ENCODE data around the gene SRPX.

DNA sequence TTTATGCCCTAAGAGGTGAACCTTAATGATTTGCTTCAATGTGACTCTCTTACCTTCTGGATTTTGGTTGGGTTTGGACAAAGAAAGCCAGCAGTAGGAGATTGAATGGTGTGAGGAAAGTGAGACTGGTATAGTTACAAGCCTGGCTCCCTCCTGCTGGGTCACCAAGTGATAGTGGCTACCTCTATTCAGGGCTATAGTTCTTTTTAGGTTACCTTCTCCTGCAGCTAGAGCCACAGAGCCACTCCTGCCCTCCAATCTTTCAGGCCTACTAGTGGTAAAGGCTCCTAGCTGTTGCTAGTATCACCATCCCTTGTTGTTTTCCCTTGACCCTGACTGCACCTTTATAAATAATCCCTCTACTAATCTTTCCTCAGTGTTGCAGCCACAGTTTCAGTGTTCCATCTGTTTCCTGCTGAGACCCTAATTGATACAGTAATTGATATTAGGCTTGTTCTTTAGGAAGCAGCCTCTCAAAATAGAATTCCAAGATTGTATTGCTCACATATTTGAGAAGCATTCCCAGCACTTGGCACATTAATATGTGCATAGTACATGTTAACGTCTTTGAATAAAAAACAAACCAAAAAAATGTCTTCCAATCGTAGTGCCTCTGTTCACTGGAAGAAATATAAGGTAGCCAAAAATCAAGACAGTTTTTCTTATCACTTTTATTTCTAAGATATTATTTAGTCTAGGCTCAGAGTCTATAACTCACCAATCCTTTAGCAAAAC is 82.3 kb downstream of the SRPX start:
- TF ChIP-seq, protein P1, sequence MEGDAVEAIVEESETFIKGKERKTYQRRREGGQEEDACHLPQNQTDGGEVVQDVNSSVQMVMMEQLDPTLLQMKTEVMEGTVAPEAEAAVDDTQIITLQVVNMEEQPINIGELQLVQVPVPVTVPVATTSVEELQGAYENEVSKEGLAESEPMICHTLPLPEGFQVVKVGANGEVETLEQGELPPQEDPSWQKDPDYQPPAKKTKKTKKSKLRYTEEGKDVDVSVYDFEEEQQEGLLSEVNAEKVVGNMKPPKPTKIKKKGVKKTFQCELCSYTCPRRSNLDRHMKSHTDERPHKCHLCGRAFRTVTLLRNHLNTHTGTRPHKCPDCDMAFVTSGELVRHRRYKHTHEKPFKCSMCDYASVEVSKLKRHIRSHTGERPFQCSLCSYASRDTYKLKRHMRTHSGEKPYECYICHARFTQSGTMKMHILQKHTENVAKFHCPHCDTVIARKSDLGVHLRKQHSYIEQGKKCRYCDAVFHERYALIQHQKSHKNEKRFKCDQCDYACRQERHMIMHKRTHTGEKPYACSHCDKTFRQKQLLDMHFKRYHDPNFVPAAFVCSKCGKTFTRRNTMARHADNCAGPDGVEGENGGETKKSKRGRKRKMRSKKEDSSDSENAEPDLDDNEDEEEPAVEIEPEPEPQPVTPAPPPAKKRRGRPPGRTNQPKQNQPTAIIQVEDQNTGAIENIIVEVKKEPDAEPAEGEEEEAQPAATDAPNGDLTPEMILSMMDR (conservative IDR thresholded peaks at IDR 0.05 in 1 of 2, IDR thresholded peaks at IDR 0.05 in 1 of 2; ENCODE audit: extremely low read depth in 1 of 2, insufficient read depth in 1 of 2, low read depth in 1 of 2, low read length in 2 of 2) = no peak
- no peak for TF ChIP-seq EZH2 (IDR thresholded peaks at IDR 0.05; ENCODE audit: borderline replicate concordance, low read length)

All from mammary epithelial cell (primary cell).